Fibroblast of skin of abdomen (primary cell): ENCODE measurements around the gene AKT3.
A peak's percentile ranks its signal among the peaks of the same experiment; 100 is the strongest.
"Not testable (repeated sequence)": the region's sequence is repeated elsewhere in the genome, so short reads cannot be mapped to it uniquely, and the experiment has no call there.

Experiments used
- DNase-seq: peaks from one replicate; pipeline ENCODE4 v3.0.0-alpha.2; 2013

Gene AKT3

GRCh38 chr1:243783714-243784113 is 66.3 kb downstream of the AKT3 start:
- no peak for DNase-seq

GRCh38 chr1:243772361-243773050 is 77.5 kb downstream of the AKT3 start:
- not testable (repeated sequence) for DNase-seq

GRCh38 chr1:243770860-243771259 is 79.2 kb downstream of the AKT3 start:
- DNase-seq: no peak

- no peak for DNase-seq
Measured at GRCh38 chr1:243765676-243766075, 84.4 kb downstream of the AKT3 start.

- DNase-seq: no peak
Measured at GRCh38 chr1:243763806-243764205, 86.2 kb downstream of the AKT3 start.

GRCh38 chr1:243758647-243759046 is 91.4 kb downstream of the AKT3 start:
- DNase-seq: no peak

GRCh38 chr1:243756529-243756928 is 93.5 kb downstream of the AKT3 start:
- DNase-seq: no peak

GRCh38 chr1:243754348-243754747 is 95.7 kb downstream of the AKT3 start:
- no peak for DNase-seq

- DNase-seq: no peak
Measured at GRCh38 chr1:243751506-243751905, 98.5 kb downstream of the AKT3 start.

- peak; percentile 75 for DNase-seq
Measured at GRCh38 chr1:243748706-243749283, 101.2 kb downstream of the AKT3 start.

GRCh38 chr1:243748227-243748626 is 101.8 kb downstream of the AKT3 start:
- no peak for DNase-seq

- DNase-seq: no peak
Measured at GRCh38 chr1:243746751-243747150, 103.3 kb downstream of the AKT3 start.

- peak; percentile 12 for DNase-seq
Measured at GRCh38 chr1:243745356-243745755, 104.7 kb downstream of the AKT3 start.

- DNase-seq: peak; percentile 31
Measured at GRCh38 chr1:243742819-243743218, 107.2 kb downstream of the AKT3 start.

GRCh38 chr1:243740255-243740999 is 109.6 kb downstream of the AKT3 start:
- peak; percentile 56 for DNase-seq

GRCh38 chr1:243739335-243740003 is 110.6 kb downstream of the AKT3 start:
- DNase-seq: no peak

GRCh38 chr1:243738020-243738419 is 112.0 kb downstream of the AKT3 start:
- DNase-seq: no peak

GRCh38 chr1:243735457-243735856 is 114.6 kb downstream of the AKT3 start:
- DNase-seq: no peak

- DNase-seq: no peak
Measured at GRCh38 chr1:243734308-243734695, 115.7 kb downstream of the AKT3 start.

GRCh38 chr1:243733670-243734307 is 116.3 kb downstream of the AKT3 start:
- no peak for DNase-seq

- DNase-seq: no peak
Measured at GRCh38 chr1:243732637-243733036, 117.4 kb downstream of the AKT3 start.

GRCh38 chr1:243731974-243732625 is 117.9 kb downstream of the AKT3 start:
- DNase-seq: no peak
